Neural cell (in vitro differentiated cells): ENCODE results near the gene LMOD1. TPM values are rescaled to one million over a fixed set of nuclear protein-coding genes. Genes with fewer than 3 reads are reported as not detected.

Source experiments
- H2AFZ ChIP-seq: fragments of 200-600, 300-800 bp; sonication (generic), shearing (Covaris generic); 2 replicates; pipeline ENCODE4 v1.6.0; 2014; ENCODE audit warnings: low read depth, mild to moderate bottlenecking, antibody characterized with exemption, low read length, moderate library complexity
- H3F3A ChIP-seq: fragments of 200-600 bp; shearing (Covaris generic); 2 replicates; pipeline ENCODE4 v1.6.1; 2016; ENCODE audit warnings: mild to moderate bottlenecking, moderate library complexity, mixed read lengths, antibody characterized with exemption, low read length; ENCODE audit not compliant: insufficient read depth, poor library complexity, severe bottlenecking
- H3K27ac ChIP-seq: fragments of 200-600, 300-800 bp; sonication (generic), shearing (Covaris generic); 2 replicates; pipeline ENCODE4 v1.5.1; 2014; ENCODE audit warnings: mild to moderate bottlenecking, low read length, moderate library complexity
- H3K27me3 ChIP-seq: fragments of 300-800, 200-600 bp; sonication (generic), shearing (Covaris generic); 2 replicates; pipeline ENCODE4 v1.6.0; 2014; ENCODE audit warnings: mild to moderate bottlenecking, low read depth, low read length, moderate library complexity; ENCODE audit not compliant: insufficient read depth
- H3K36me3 ChIP-seq: fragments of 300-800, 200-600 bp; sonication (generic), shearing (Covaris generic); 2 replicates; pipeline ENCODE4 v1.5.1; 2014; ENCODE audit warnings: mild to moderate bottlenecking, antibody characterized with exemption, low read length, moderate library complexity; ENCODE audit not compliant: insufficient read depth
- H3K4me2 ChIP-seq: fragments of 300-800, 200-600 bp; sonication (generic), shearing (Covaris generic); 2 replicates; pipeline ENCODE4 v1.6.0; 2014; ENCODE audit warnings: mild to moderate bottlenecking, low read length
- H3K4me3 ChIP-seq: fragments of 300-800, 200-600 bp; sonication (generic), shearing (Covaris generic); 2 replicates; pipeline ENCODE4 v1.5.1; 2014; ENCODE audit warnings: mild to moderate bottlenecking, low read length, moderate library complexity
- H3K79me2 ChIP-seq: fragments of 200-600 bp; shearing (Covaris generic); replicated peaks from 2 replicates; pipeline ENCODE4 v1.6.0; 2014; ENCODE audit warnings: mild to moderate bottlenecking, low read length, moderate library complexity; ENCODE audit not compliant: insufficient read depth
- H3K9ac ChIP-seq: fragments of 300-800, 200-600 bp; sonication (generic), shearing (Covaris generic); 2 replicates; pipeline ENCODE4 v1.6.1; 2016; ENCODE audit warnings: mild to moderate bottlenecking, low read length, mixed read lengths
- H3K9me2 ChIP-seq: fragments of 200-600 bp; shearing (Covaris generic); 2 replicates; pipeline ENCODE4 v1.6.1; 2016; ENCODE audit warnings: mild to moderate bottlenecking, low read length, mixed read lengths; ENCODE audit not compliant: insufficient read depth
- H3K9me3 ChIP-seq: fragments of 200-600, 300-800 bp; sonication (generic), shearing (Covaris generic); 2 replicates; pipeline ENCODE4 v1.6.1; 2016; ENCODE audit warnings: mild to moderate bottlenecking, mixed run types, low read length, moderate library complexity, mixed read lengths
- H4K20me1 ChIP-seq: fragments of 200-600 bp; shearing (Covaris generic); 2 replicates; pipeline ENCODE4 v1.6.1; 2016; ENCODE audit warnings: mild to moderate bottlenecking, mixed run types; ENCODE audit not compliant: insufficient read depth
- EP300 ChIP-seq: fragments of 450-650 bp; conservative IDR thresholded peaks from 2 replicates; pipeline ENCODE4 v1.6.1; 2014; ENCODE audit warnings: antibody characterized with exemption, mild to moderate bottlenecking, moderate library complexity; ENCODE audit not compliant: poor library complexity, severe bottlenecking
- EZH2 ChIP-seq: fragments of 200-600, 300-800 bp; shearing (Covaris generic), sonication (generic); IDR thresholded peaks from 2 replicates; pipeline ENCODE4 v1.6.1; 2014; ENCODE audit warnings: antibody characterized with exemption, low read length, borderline replicate concordance, mild to moderate bottlenecking; ENCODE audit not compliant: insufficient read depth, poor library complexity, severe bottlenecking
- MXI1 ChIP-seq: fragments of 450-650 bp; conservative IDR thresholded peaks from 2 replicates; pipeline ENCODE4 v1.6.1; 2014; ENCODE audit warnings: antibody characterized with exemption, mild to moderate bottlenecking; ENCODE audit not compliant: poor library complexity, severe bottlenecking
- POLR2AphosphoS5 ChIP-seq: IDR thresholded peaks from 2 replicates; pipeline ENCODE4 v1.6.1; 2012
- RAD21 ChIP-seq: fragments of 450-650 bp; conservative IDR thresholded peaks from 2 replicates; pipeline ENCODE4 v1.6.1; 2014; ENCODE audit warnings: antibody characterized with exemption, mild to moderate bottlenecking, moderate library complexity
- SMC3 ChIP-seq: fragments of 450-650 bp; conservative IDR thresholded peaks from 2 replicates; pipeline ENCODE4 v1.6.1; 2014; ENCODE audit warnings: antibody characterized with exemption, mild to moderate bottlenecking, moderate library complexity; ENCODE audit not compliant: poor library complexity
- TAF1 ChIP-seq: IDR thresholded peaks from 2 replicates; pipeline ENCODE4 v1.6.1; 2012; ENCODE audit warnings: low read depth
- polyA minus RNA-seq: library from RNA; depleted of rRNA, polyadenylated mRNA; stranded (reverse); fragments of >200 nt; gene quantifications from 2 replicates; pipeline ENCODE4 v1.2.3, GENCODE V29; 2014
- polyA plus RNA-seq: library from polyadenylated mRNA; depleted of rRNA; stranded (reverse); fragments of >200 nt; gene quantifications from 2 replicates; pipeline ENCODE4 v1.2.3, GENCODE V29; 2014
- TF ChIP-seq, protein P1 (sequence below): fragments of 450-650 bp; IDR thresholded peaks from 2 replicates; pipeline ENCODE4 v1.5.1; 2014; ENCODE audit warnings: antibody characterized with exemption, mild to moderate bottlenecking, moderate library complexity; ENCODE audit not compliant: poor library complexity, severe bottlenecking
- TF ChIP-seq, protein P2 (sequence below): IDR thresholded peaks from 2 replicates; pipeline ENCODE4 v1.6.1; 2012; ENCODE audit warnings: borderline replicate concordance

LMOD1 gene
- not detected in 2 replicates for polyA plus RNA-seq
- 0.23 TPM in 1 of 2 replicates, not detected in the other for polyA minus RNA-seq

DNA sequence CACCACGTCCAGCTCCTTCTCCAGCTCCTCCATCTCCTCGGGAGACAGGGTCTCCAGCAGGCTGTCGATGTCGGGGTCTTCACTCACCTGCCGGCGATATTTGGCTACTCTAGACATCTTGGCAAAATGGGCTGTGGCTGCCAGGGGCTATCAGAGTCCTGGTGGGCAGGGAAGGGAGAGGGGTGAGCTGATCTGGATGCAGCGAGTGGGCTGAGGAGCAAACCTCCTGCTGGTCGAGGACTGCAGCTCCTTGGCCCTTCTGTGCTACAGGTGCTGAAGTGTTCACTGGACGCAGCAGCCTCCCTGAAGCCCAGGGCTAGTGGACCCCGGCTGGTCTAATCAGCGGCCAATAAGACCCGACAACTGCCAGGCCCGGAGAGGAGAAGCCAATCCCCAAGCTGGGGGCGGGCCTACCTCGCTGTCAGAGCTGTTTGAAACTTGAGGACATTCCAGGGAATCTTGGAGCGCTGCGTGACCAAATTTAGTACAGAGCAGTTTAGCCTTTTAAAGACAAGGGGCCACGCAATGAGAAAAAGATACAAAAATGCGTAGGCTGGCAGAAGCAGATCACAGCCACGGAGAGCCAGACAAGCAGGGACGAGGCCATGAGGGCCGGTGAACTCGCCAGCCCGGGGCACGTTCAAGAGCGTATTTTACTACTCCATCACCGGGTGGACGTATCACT, at the start of gene LMOD1:
TSS of gene LMOD1 (minus strand) at position 325 of the 685 bp plus-strand sequence. CDS start at position 117, 208 bp downstream.
- H3K79me2 ChIP-seq, result no peaks in the 10 kb centered on the region
- no peaks in the 10 kb centered on the region for H3K9me2 ChIP-seq
- H3K4me3 ChIP-seq, result peak within 1 kb of the TSS; percentile 57
- TF ChIP-seq RAD21 (no peak), EP300 (no peak), MXI1 (no peak), SMC3 (no peak), EZH2 (no peak), TAF1 (no peak), POLR2AphosphoS5 (no peak)
- TF ChIP-seq, protein P1, sequence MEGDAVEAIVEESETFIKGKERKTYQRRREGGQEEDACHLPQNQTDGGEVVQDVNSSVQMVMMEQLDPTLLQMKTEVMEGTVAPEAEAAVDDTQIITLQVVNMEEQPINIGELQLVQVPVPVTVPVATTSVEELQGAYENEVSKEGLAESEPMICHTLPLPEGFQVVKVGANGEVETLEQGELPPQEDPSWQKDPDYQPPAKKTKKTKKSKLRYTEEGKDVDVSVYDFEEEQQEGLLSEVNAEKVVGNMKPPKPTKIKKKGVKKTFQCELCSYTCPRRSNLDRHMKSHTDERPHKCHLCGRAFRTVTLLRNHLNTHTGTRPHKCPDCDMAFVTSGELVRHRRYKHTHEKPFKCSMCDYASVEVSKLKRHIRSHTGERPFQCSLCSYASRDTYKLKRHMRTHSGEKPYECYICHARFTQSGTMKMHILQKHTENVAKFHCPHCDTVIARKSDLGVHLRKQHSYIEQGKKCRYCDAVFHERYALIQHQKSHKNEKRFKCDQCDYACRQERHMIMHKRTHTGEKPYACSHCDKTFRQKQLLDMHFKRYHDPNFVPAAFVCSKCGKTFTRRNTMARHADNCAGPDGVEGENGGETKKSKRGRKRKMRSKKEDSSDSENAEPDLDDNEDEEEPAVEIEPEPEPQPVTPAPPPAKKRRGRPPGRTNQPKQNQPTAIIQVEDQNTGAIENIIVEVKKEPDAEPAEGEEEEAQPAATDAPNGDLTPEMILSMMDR, result no peak
- TF ChIP-seq, protein P2, sequence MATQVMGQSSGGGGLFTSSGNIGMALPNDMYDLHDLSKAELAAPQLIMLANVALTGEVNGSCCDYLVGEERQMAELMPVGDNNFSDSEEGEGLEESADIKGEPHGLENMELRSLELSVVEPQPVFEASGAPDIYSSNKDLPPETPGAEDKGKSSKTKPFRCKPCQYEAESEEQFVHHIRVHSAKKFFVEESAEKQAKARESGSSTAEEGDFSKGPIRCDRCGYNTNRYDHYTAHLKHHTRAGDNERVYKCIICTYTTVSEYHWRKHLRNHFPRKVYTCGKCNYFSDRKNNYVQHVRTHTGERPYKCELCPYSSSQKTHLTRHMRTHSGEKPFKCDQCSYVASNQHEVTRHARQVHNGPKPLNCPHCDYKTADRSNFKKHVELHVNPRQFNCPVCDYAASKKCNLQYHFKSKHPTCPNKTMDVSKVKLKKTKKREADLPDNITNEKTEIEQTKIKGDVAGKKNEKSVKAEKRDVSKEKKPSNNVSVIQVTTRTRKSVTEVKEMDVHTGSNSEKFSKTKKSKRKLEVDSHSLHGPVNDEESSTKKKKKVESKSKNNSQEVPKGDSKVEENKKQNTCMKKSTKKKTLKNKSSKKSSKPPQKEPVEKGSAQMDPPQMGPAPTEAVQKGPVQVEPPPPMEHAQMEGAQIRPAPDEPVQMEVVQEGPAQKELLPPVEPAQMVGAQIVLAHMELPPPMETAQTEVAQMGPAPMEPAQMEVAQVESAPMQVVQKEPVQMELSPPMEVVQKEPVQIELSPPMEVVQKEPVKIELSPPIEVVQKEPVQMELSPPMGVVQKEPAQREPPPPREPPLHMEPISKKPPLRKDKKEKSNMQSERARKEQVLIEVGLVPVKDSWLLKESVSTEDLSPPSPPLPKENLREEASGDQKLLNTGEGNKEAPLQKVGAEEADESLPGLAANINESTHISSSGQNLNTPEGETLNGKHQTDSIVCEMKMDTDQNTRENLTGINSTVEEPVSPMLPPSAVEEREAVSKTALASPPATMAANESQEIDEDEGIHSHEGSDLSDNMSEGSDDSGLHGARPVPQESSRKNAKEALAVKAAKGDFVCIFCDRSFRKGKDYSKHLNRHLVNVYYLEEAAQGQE, result no peak
- H4K20me1 ChIP-seq, result no peaks in the 10 kb centered on the region
- no peaks in the 10 kb centered on the region for H3K36me3 ChIP-seq
- H3K9me3 ChIP-seq, result no peaks in the 10 kb centered on the region
- H3F3A ChIP-seq, result no peaks in the 10 kb centered on the region
- no peak within 1 kb of the TSS for H3K9ac ChIP-seq
- no peak within 1 kb of the TSS for H3K27ac ChIP-seq
- peaks cover 32% of the 10 kb centered on the region for H3K27me3 ChIP-seq
- H2AFZ ChIP-seq, result no peak within 1 kb of the TSS
- H3K4me2 ChIP-seq, result peak within 1 kb of the TSS; percentile 35

DNA sequence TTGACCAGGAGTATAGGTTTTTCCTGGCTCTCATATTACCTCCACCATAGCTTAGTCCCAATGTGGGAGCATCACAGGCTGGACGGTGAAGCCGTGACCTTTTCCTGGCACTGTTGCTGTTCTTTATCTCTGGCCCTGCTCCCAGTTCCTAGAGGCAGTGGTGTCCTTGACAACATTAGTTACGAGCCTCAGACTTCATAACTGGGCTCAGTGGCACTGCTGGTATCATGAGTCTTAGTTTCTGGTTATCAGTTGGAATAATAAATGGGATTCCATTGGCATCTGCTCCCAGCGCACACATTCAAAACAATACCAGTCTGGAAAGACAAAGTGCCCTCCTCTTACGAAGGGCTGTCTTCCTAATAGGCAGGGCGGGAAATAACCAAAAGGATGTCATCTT, 44.1 kb upstream of the LMOD1 start:
- H3K27ac ChIP-seq, result no peak overlapping the region
- no peaks in the 10 kb centered on the region for H3K27me3 ChIP-seq
- no peak overlapping the region for H2AFZ ChIP-seq

More for the DNA sequence above, 44.1 kb upstream of the LMOD1 start:
- Histone ChIP-seq H3K79me2 (peaks cover 9% of the 10 kb centered on the region), H3K36me3 (peaks cover 9% of the 10 kb centered on the region), H3F3A (no peaks in the 10 kb centered on the region), H3K9ac (no peak overlapping the region), H4K20me1 (no peaks in the 10 kb centered on the region), H3K9me3 (no peaks in the 10 kb centered on the region), H3K4me2 (no peak overlapping the region), H3K4me3 (no peak overlapping the region), H3K9me2 (no peaks in the 10 kb centered on the region)
- TF ChIP-seq SMC3, result no peak
- TF ChIP-seq TAF1, result no peak
- TF ChIP-seq, protein P1, result no peak
- TF ChIP-seq RAD21, result no peak
- TF ChIP-seq, protein P2, result no peak
- no peak for TF ChIP-seq EZH2
- no peak for TF ChIP-seq POLR2AphosphoS5
- no peak for TF ChIP-seq MXI1
- no peak for TF ChIP-seq EP300
